Measurements from ENCODE around the gene PTPN14.

PTPN14 gene

DNA sequence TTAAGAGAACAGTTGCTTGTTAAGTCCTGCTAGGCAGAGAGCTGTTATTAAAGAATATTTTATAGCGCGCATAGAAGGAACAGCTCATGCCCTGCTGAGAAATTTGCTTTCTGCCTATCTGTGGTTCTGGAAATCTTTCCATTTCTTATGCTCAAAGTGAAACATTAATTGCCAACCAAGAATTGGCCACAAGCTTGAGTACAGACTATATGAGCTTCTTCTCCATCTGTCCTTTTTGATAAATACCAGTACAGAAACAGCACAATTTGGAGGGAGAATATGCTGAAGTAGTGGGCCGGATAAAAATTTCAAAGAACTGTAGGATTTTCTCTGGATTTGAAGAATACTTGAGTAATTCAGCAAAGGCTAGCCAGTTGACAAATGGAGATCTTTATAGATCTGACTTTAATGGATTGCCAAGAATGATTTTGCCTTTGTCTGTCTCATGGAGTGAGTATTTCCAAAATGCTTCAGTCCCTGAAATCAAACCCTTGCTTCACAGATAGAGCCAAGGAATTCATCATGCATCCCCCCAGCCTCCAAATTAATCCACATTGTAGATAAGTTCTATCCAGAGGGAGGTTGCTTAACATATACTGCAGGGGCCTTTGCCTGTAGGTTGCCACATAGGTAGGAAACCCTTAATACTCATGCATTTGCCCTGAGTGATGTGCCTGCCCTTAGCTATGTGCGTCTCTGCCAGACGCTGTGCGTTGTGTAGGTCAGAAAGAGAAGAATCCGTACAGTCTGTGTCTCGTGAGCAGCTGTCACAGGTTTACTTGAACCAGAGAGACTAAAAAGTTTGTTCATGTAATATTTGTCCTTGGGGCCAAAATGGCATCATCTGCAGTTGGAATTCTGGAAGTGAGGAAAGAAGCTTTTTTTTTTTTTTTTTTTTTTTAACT lies 226.3 kb downstream of the PTPN14 start:
- H3K27ac ChIP-seq (ENCODE audit: low read depth, low read length), result no peak overlapping the region
- H3K4me1 ChIP-seq (ENCODE audit: control insufficient read depth, insufficient read depth, low read length, unreplicated experiment), result peaks cover 12% of the 10 kb centered on the region
- peaks cover under 1% of the 10 kb centered on the region; the same call in 1 of the 2 replicates for H3K36me3 ChIP-seq (ENCODE audit: insufficient read depth, low read length)
- no peaks in the 10 kb centered on the region for H3K27me3 ChIP-seq (ENCODE audit: insufficient read depth, low read length)
- no peak overlapping the region for H2AFZ ChIP-seq (ENCODE audit: low read length, unreplicated experiment)
- H3K79me2 ChIP-seq (ENCODE audit: control insufficient read depth, insufficient read depth, low read length, unreplicated experiment), result no peaks in the 10 kb centered on the region
- H3K4me3 ChIP-seq (ENCODE audit: low read depth, low read length), result no peak overlapping the region

DNA sequence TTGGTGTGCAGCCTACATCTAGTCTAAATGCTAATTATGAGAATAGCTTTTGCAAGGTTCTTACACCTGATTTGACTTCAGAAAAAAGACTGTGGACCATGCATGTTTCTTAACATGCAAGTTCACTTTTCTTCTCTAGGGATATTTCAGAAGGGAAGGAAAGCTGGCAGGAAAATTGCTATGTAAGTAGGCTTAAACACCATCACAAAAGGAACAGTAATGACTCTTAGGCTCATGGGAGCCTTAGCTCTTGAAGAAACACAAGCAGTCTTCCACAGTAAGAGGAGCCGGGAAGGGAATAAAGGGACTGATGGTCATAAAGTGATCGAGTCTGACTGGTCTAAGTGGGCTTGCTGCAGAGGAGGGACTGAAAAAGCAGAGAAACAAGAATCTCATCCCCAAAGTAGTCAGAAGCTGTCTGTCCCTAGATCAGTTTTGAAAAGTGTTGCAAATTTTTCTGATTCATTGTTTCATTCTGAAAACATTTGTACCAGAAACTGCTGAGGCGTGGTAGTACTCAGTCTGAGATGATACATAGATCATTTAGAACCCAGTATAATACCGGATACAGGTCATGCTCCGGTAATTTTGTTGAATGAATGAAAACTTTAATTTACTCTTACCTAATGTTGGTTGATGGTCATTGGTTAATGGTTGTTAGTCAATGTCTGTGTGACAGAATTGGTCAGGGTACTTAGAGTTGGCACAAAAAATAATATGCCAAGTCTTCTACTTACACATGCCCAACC lies 229.5 kb downstream of the PTPN14 start:
- no peak overlapping the region for H3K27ac ChIP-seq (ENCODE audit: low read depth, low read length)
- H3K79me2 ChIP-seq (ENCODE audit: control insufficient read depth, insufficient read depth, low read length, unreplicated experiment), result peaks cover 3% of the 10 kb centered on the region
- H3K36me3 ChIP-seq (ENCODE audit: insufficient read depth, low read length), result peaks cover 13% of the 10 kb centered on the region; the same call in 1 of the 2 replicates
- H3K4me3 ChIP-seq (ENCODE audit: low read depth, low read length), result no peak overlapping the region
- H2AFZ ChIP-seq (ENCODE audit: low read length, unreplicated experiment), result no peak overlapping the region
- H3K4me1 ChIP-seq (ENCODE audit: control insufficient read depth, insufficient read depth, low read length, unreplicated experiment), result peaks cover 30% of the 10 kb centered on the region
- no peaks in the 10 kb centered on the region for H3K27me3 ChIP-seq (ENCODE audit: insufficient read depth, low read length)

DNA sequence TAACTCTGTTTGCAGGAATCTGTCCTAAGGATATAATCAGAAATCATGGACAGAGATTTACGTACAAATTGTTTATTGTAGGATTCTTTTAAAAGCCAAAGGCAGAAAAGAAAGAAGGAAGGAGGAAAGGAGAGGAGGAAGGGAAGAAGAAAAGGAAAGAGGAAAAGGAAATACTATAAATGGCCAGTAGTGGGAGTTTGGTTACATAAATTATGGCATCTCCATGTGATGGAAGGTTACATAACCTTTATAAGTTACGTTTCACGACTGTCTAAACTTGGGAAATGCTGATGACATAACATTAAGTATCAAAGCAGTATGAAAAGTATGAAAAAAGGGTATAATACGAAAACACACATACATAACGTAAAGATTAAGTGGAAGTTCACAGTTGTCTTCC lies 231.5 kb downstream of the PTPN14 start:
- H3K79me2 ChIP-seq (ENCODE audit: control insufficient read depth, insufficient read depth, low read length, unreplicated experiment), result peaks cover 3% of the 10 kb centered on the region

DNA sequence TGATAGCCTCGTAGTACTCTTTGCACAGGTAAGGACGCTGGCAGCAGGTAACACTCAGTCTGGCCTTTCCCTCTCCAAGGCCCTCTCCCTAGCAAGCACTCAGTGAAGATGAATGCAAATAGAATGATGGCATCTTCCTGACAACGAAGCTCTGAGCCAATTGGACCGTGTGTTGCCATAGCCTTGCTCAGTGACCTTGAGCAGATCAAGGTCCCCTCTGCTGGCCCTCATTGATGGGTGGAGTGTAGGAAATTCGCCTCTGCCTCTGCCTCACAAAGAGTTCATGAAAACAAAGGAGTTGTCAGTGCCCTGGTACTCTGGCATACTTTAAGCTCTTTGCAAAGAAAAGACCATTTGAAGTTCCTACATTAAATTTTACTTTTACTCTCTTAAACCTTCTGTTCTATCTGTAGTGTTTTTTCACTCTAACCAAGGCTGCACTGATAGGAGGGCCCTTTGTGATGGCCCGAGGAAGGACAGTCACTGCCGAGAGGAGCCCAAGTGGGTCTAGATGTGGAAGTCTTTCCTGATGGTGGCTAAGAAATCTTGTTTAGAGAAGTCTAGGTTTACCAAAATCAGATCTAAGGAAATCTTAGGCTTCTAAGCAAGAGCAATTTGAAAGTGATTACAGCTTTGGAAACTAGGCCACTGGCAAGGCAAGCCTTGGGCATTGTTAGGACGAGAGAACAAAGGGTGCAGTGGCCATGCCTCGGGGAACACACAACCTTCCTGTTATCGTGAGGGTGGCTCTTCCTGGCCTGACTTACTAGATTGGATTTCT lies 232.3 kb downstream of the PTPN14 start:
- peaks cover 3% of the 10 kb centered on the region for H3K79me2 ChIP-seq (ENCODE audit: control insufficient read depth, insufficient read depth, low read length, unreplicated experiment)
- H3K36me3 ChIP-seq (ENCODE audit: insufficient read depth, low read length), result peaks cover 16% of the 10 kb centered on the region; the same call in 1 of the 2 replicates
- no peaks in the 10 kb centered on the region for H3K27me3 ChIP-seq (ENCODE audit: insufficient read depth, low read length)
- 0 out of 2 replicates have a peak overlapping the region, but pooled peaks have one; percentile 75 for H3K4me3 ChIP-seq (ENCODE audit: low read depth, low read length)
- peak overlapping the region; percentile 91 for H3K27ac ChIP-seq (ENCODE audit: low read depth, low read length)
- peaks cover 34% of the 10 kb centered on the region for H3K4me1 ChIP-seq (ENCODE audit: control insufficient read depth, insufficient read depth, low read length, unreplicated experiment)
- no peak overlapping the region for H2AFZ ChIP-seq (ENCODE audit: low read length, unreplicated experiment)

More for the DNA sequence above, 231.5 kb downstream of the PTPN14 start:
- Histone ChIP-seq H3K27ac (ENCODE audit: low read depth, low read length) (no peak overlapping the region), H3K4me3 (ENCODE audit: low read depth, low read length) (no peak overlapping the region), H2AFZ (ENCODE audit: low read length, unreplicated experiment) (no peak overlapping the region), H3K27me3 (ENCODE audit: insufficient read depth, low read length) (no peaks in the 10 kb centered on the region), H3K36me3 (ENCODE audit: insufficient read depth, low read length) (peaks cover 16% of the 10 kb centered on the region; the same call in 1 of the 2 replicates), H3K4me1 (ENCODE audit: control insufficient read depth, insufficient read depth, low read length, unreplicated experiment) (peaks cover 34% of the 10 kb centered on the region)

DNA sequence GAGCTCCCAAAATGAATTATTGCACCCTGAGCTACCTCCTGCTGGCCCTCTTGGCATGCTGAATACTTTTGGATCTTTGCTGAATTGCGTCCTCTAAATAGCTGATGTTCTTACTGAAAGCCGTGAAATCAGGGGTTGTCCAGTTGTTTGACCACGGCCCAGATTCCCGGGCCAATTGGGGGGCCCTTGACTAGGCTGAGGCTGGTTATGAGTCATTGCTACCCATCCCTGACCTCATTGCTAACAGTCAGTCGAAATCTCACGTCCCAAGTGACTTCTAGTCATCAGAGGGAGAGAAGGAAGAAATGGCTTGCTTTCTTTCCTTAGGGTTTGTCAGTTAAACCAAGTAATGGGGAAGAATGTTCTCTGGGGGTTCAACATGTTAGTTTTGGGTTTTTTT lies 233.0 kb downstream of the PTPN14 start:
- Histone ChIP-seq H3K27me3 (ENCODE audit: insufficient read depth, low read length) (no peaks in the 10 kb centered on the region), H3K4me1 (ENCODE audit: control insufficient read depth, insufficient read depth, low read length, unreplicated experiment) (peaks cover 34% of the 10 kb centered on the region), H3K27ac (ENCODE audit: low read depth, low read length) (peak overlapping the region; percentile 91), H3K79me2 (ENCODE audit: control insufficient read depth, insufficient read depth, low read length, unreplicated experiment) (peaks cover 3% of the 10 kb centered on the region), H2AFZ (ENCODE audit: low read length, unreplicated experiment) (peak overlapping the region; percentile 61), H3K4me3 (ENCODE audit: low read depth, low read length) (peak overlapping the region; percentile 75), H3K36me3 (ENCODE audit: insufficient read depth, low read length) (peaks cover 16% of the 10 kb centered on the region; the same call in 1 of the 2 replicates)

DNA sequence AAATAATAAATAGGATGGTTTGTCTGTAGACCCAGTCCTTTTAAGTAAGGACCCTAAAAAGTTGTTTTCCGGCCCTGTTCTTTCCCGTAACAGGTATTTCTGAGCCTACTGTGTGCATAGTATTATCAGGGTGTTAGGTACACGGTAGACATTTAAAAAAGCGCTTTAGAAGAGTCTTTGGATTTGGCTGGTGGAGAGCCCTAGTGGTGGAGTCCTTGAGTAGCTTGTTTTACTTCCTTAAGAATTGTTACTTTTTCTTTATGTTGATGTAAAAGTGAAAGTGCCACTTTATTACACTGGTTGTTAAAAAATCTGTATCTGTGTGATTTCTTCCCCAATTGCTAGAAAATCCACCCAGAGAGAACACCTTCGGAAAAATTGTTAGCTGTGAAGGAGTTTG lies 233.7 kb downstream of the PTPN14 start:
- H3K4me1 ChIP-seq (ENCODE audit: control insufficient read depth, insufficient read depth, low read length, unreplicated experiment), result peaks cover 34% of the 10 kb centered on the region
- peak overlapping the region; percentile 91 for H3K27ac ChIP-seq (ENCODE audit: low read depth, low read length)
- no peaks in the 10 kb centered on the region for H3K27me3 ChIP-seq (ENCODE audit: insufficient read depth, low read length)
- peak overlapping the region; percentile 73 for H2AFZ ChIP-seq (ENCODE audit: low read length, unreplicated experiment)
- peak overlapping the region; percentile 75 for H3K4me3 ChIP-seq (ENCODE audit: low read depth, low read length)
- H3K79me2 ChIP-seq (ENCODE audit: control insufficient read depth, insufficient read depth, low read length, unreplicated experiment), result peaks cover 3% of the 10 kb centered on the region
- peaks cover 16% of the 10 kb centered on the region; the same call in 1 of the 2 replicates for H3K36me3 ChIP-seq (ENCODE audit: insufficient read depth, low read length)

DNA sequence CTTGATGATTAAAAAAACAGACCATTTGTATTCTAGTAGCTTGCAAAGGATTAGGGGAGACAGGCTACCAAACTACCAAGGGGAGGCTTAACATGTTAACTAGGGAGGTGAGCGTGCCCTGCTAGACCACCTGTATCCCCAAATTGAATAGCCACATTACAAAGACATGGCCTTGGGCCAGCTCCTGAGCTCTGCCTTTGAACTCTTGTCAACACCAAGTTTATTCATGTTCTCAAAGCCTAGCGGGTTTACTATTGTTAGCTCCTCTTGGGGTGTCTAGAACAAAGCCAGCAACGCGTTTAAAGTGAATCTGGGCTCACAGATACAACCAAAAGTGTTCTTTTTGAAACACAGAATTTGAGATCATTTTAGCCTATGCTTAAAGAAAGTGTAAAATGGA lies 234.1 kb downstream of the PTPN14 start:
- Histone ChIP-seq H3K36me3 (ENCODE audit: insufficient read depth, low read length) (peaks cover 16% of the 10 kb centered on the region; the same call in 1 of the 2 replicates), H3K4me1 (ENCODE audit: control insufficient read depth, insufficient read depth, low read length, unreplicated experiment) (peaks cover 34% of the 10 kb centered on the region), H3K27ac (ENCODE audit: low read depth, low read length) (peak overlapping the region; percentile 91), H3K27me3 (ENCODE audit: insufficient read depth, low read length) (no peaks in the 10 kb centered on the region), H3K79me2 (ENCODE audit: control insufficient read depth, insufficient read depth, low read length, unreplicated experiment) (peaks cover 3% of the 10 kb centered on the region), H3K4me3 (ENCODE audit: low read depth, low read length) (peak overlapping the region; percentile 75; the same call in 1 of the 2 replicates), H2AFZ (ENCODE audit: low read length, unreplicated experiment) (peak overlapping the region; percentile 73)

DNA sequence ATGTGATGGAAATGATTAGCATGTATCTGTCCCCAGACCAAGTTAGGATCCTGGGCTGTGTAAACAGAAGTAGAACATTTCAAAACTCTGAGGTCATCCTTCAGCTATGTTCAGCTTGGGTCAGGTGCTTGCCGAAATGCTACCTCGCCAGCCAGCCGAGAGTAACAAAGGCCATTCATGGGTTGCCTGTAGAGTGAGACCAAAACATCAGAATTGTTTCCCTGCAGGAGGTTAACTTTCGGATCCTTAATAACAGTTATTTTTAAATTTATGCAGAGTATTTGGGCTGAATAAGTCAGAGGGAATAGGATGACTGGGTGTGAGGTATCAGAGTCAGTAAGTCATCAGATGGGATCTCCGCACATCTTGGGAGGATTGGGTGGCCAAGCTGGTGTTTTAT lies 234.8 kb downstream of the PTPN14 start:
- H3K27ac ChIP-seq (ENCODE audit: low read depth, low read length), result peak overlapping the region; percentile 91
- no peak overlapping the region for H3K4me3 ChIP-seq (ENCODE audit: low read depth, low read length)
- peaks cover 34% of the 10 kb centered on the region for H3K4me1 ChIP-seq (ENCODE audit: control insufficient read depth, insufficient read depth, low read length, unreplicated experiment)
- no peaks in the 10 kb centered on the region for H3K27me3 ChIP-seq (ENCODE audit: insufficient read depth, low read length)
- H3K36me3 ChIP-seq (ENCODE audit: insufficient read depth, low read length), result peaks cover 16% of the 10 kb centered on the region; the same call in 1 of the 2 replicates
- H3K79me2 ChIP-seq (ENCODE audit: control insufficient read depth, insufficient read depth, low read length, unreplicated experiment), result peaks cover 3% of the 10 kb centered on the region
- H2AFZ ChIP-seq (ENCODE audit: low read length, unreplicated experiment), result no peak overlapping the region

DNA sequence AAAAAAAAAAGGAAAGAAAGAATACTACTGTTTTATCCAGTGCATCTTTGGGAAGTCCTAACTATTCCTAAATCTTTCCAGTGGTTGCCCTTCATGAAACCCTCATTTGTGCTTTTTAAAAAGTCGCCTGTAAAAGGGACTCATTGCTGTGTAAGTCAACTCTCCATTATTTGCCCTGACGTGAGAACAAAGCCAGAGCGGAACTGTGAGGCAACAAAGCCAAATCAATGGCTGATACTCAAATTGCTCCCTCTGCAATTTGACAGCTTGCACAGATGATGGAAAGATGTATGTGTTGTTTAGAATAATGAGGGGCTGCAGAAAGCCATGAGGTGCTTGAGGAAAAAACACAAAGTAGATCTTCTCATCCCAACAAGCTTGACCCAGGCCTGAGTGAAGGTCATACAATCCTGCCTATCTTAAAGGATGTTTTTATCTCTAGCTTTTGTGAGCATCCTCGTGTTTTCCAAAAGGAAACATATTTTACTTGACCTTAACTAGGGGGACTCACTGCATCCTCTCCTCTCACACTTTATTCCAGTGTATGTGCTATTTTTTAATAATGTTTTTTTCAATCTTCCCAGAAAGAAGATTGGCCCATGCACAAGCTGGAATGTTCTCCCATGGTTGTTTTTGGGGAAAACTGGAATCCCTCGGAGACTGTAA lies 237.1 kb downstream of the PTPN14 start:
- Histone ChIP-seq H3K79me2 (ENCODE audit: control insufficient read depth, insufficient read depth, low read length, unreplicated experiment) (peaks cover 1% of the 10 kb centered on the region), H2AFZ (ENCODE audit: low read length, unreplicated experiment) (no peak overlapping the region), H3K36me3 (ENCODE audit: insufficient read depth, low read length) (peaks cover 7% of the 10 kb centered on the region; the same call in 1 of the 2 replicates), H3K27me3 (ENCODE audit: insufficient read depth, low read length) (no peaks in the 10 kb centered on the region), H3K27ac (ENCODE audit: low read depth, low read length) (no peak overlapping the region), H3K4me3 (ENCODE audit: low read depth, low read length) (no peak overlapping the region), H3K4me1 (ENCODE audit: control insufficient read depth, insufficient read depth, low read length, unreplicated experiment) (peaks cover 38% of the 10 kb centered on the region)

Measured in ACC112 (cell line).